GM23338 (cell line): ENCODE data around the gene HARBI1. TPM values are rescaled to one million over a fixed set of nuclear protein-coding genes. Genes with fewer than 3 reads are reported as not detected.

Experiments
- ATAC-seq: fragments of 200-7000 bp; cut with Tn5 transposase; 3 replicates; pipeline ENCODE4 v1.9.1; 2020
- DNase-seq: peaks from one replicate; pipeline ENCODE4 v3.0.0-alpha.2; 2015; ENCODE audit warnings: low spot score
- H2AFZ ChIP-seq: fragments of 200-600 bp; sonication (generic); 2 replicates; pipeline ENCODE4 v1.8.0; 2016; ENCODE audit warnings: antibody characterized with exemption, mild to moderate bottlenecking, moderate library complexity
- H3F3A ChIP-seq: fragments of 200-600 bp; sonication (generic); replicated peaks from 2 replicates; pipeline ENCODE4 v1.8.0; 2017; ENCODE audit warnings: antibody characterized with exemption, mixed run types, low read depth
- H3K27ac ChIP-seq: fragments of 200-600 bp; sonication (generic); 2 replicates; pipeline ENCODE4 v1.6.1; 2016; ENCODE audit warnings: low read depth
- H3K27me3 ChIP-seq: fragments of 200-600 bp; sonication (generic); 2 replicates; pipeline ENCODE4 v1.8.0; 2016; ENCODE audit warnings: mild to moderate bottlenecking, mixed run types, moderate library complexity; ENCODE audit not compliant: insufficient read depth
- H3K36me3 ChIP-seq: fragments of 200-600 bp; sonication (generic); 2 replicates; pipeline ENCODE4 v1.8.0; 2016; ENCODE audit warnings: mild to moderate bottlenecking; ENCODE audit not compliant: insufficient read depth
- H3K4me1 ChIP-seq: fragments of 200-600 bp; sonication (generic); 2 replicates; pipeline ENCODE4 v1.8.0; 2016; ENCODE audit warnings: mild to moderate bottlenecking, moderate library complexity; ENCODE audit not compliant: insufficient read depth
- H3K4me2 ChIP-seq: fragments of 200-600 bp; sonication (generic); 2 replicates; pipeline ENCODE4 v1.7.1; 2017; ENCODE audit warnings: mixed run types
- H3K4me3 ChIP-seq: fragments of 200-600 bp; sonication (generic); 2 replicates; pipeline ENCODE4 v1.6.1; 2016; ENCODE audit warnings: mixed run types
- H3K79me2 ChIP-seq: fragments of 200-600 bp; sonication (generic); replicated peaks from 2 replicates; pipeline ENCODE4 v1.8.0; 2017; ENCODE audit warnings: mild to moderate bottlenecking; ENCODE audit not compliant: insufficient read depth
- H3K9me2 ChIP-seq: fragments of 200-600 bp; sonication (generic); 2 replicates; pipeline ENCODE4 v1.8.0; 2017; ENCODE audit not compliant: insufficient read depth
- H4K20me1 ChIP-seq: fragments of 200-600 bp; sonication (generic); replicated peaks from 2 replicates; pipeline ENCODE4 v1.8.0; 2017; ENCODE audit warnings: mild to moderate bottlenecking; ENCODE audit not compliant: insufficient read depth
- H3K27ac Mint-ChIP-seq: 2 replicates; pipeline ENCODE4 v1.8.0; 2020; ENCODE audit warnings: inconsistent platforms, mild to moderate bottlenecking, moderate library complexity, mixed read lengths
- H3K27me3 Mint-ChIP-seq: 3 replicates; pipeline ENCODE4 v1.8.0; 2022; ENCODE audit warnings: low read depth, mild to moderate bottlenecking, moderate library complexity, mixed read lengths, inconsistent platforms; ENCODE audit not compliant: insufficient read depth, poor library complexity
- H3K36me3 Mint-ChIP-seq: 3 replicates; pipeline ENCODE4 v1.8.0; 2021; ENCODE audit warnings: low read depth, mild to moderate bottlenecking, inconsistent platforms, moderate library complexity, mixed read lengths
- H3K4me1 Mint-ChIP-seq: 3 replicates; pipeline ENCODE4 v1.8.0; 2020; ENCODE audit warnings: mild to moderate bottlenecking, inconsistent platforms, mixed read lengths
- H3K4me3 Mint-ChIP-seq: 3 replicates; pipeline ENCODE4 v1.8.0; 2021; ENCODE audit warnings: moderate library complexity, mild to moderate bottlenecking, inconsistent platforms, mixed read lengths
- H3K9me3 Mint-ChIP-seq: 3 replicates; pipeline ENCODE4 v1.8.0; 2020; ENCODE audit warnings: moderate library complexity, mild to moderate bottlenecking, inconsistent platforms, mixed read lengths
- EZH2phosphoT487 ChIP-seq: fragments of 200-600 bp; sonication (generic); IDR thresholded peaks from one replicate; pipeline ENCODE4 v1.8.1; 2018; ENCODE audit warnings: antibody characterized with exemption; ENCODE audit not compliant: unreplicated experiment
- JUNB ChIP-seq: IDR thresholded peaks from one replicate; pipeline ENCODE4 v1.6.1; 2016; ENCODE audit warnings: antibody characterized with exemption; ENCODE audit not compliant: unreplicated experiment
- NANOG ChIP-seq: IDR thresholded peaks from 2 replicates; pipeline ENCODE4 v1.6.1; 2016; ENCODE audit warnings: antibody characterized with exemption, borderline replicate concordance
- POLR2AphosphoS5 ChIP-seq: IDR thresholded peaks from 2 replicates; pipeline ENCODE4 v1.6.1; 2016; ENCODE audit warnings: antibody characterized with exemption, low read depth
- STAT1 ChIP-seq: IDR thresholded peaks from one replicate; pipeline ENCODE4 v1.6.1; 2016; ENCODE audit warnings: antibody characterized with exemption; ENCODE audit not compliant: unreplicated experiment
- ZNF114 ChIP-seq: fragments of 250-450 bp; sonication (Bioruptor Pico); IDR thresholded peaks from 2 replicates; pipeline ENCODE4 v1.5.0; 2020; ENCODE audit warnings: mild to moderate bottlenecking, moderate library complexity
- ZNF331 ChIP-seq: fragments of 250-450 bp; sonication (Bioruptor Pico); IDR thresholded peaks from 2 replicates; pipeline ENCODE4 v1.5.0; 2020; ENCODE audit warnings: low read depth, mild to moderate bottlenecking, moderate library complexity
- polyA plus RNA-seq: library from polyadenylated mRNA; unstranded; fragments of >200 nt; fragmentation: Nextera tagmentation; extraction: Ambion mirVana; gene quantifications from 2 replicates; pipeline ENCODE4 v1.2.1, GENCODE V29; 2016
- total RNA-seq: library from RNA; depleted of rRNA; stranded (reverse); fragments of >200 nt; shearing (Covaris generic); gene quantifications from 2 replicates; pipeline ENCODE4 v1.2.3, GENCODE V29; 2014
- TF ChIP-seq, protein P1 (sequence below): fragments of 250-450 bp; sonication (Bioruptor Pico); IDR thresholded peaks from 2 replicates; pipeline ENCODE4 v1.5.0; 2020; ENCODE audit warnings: mild to moderate bottlenecking, moderate library complexity
- TF ChIP-seq, protein P2 (sequence below), 2 experiments: fragments of 200-600 bp in 1 of 2; sonication (generic) in 1 of 2; conservative IDR thresholded peaks; 2 replicates each; pipeline versions ENCODE4 v1.5.1 to v1.6.1; 2016 to 2017; ENCODE audit warnings: antibody characterized with exemption in 2 of 2, low read depth in 2 of 2, mild to moderate bottlenecking in 2 of 2, moderate library complexity in 1 of 2
- TF ChIP-seq, protein P3 (sequence below): IDR thresholded peaks from one replicate; pipeline ENCODE4 v1.6.1; 2018; ENCODE audit warnings: antibody characterized with exemption; ENCODE audit not compliant: unreplicated experiment

Gene HARBI1
- total and polyA plus RNA-seq, 2 experiments from 2014 or later, result 4.2 to 6.5 TPM

DNA sequence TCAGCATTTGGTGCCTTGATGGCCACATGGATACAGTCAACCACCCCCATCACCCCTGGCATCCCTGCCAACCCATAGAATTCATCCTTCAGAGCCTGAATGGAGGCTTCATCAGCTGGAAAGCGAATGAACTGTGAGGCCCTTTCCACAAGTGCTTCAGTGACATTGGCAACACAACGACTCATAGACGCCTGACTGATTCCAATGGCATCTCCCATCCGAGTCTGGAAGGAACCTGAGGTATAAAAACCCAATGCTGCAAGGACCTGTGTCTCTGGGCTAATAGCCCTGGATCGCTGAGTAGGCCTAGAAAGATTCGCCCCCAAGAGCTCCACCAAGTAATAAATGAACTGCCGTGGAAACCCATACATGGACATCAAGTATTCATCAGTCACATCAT is 1.3 kb downstream of the HARBI1 start (continued):
- TF ChIP-seq, protein P1, sequence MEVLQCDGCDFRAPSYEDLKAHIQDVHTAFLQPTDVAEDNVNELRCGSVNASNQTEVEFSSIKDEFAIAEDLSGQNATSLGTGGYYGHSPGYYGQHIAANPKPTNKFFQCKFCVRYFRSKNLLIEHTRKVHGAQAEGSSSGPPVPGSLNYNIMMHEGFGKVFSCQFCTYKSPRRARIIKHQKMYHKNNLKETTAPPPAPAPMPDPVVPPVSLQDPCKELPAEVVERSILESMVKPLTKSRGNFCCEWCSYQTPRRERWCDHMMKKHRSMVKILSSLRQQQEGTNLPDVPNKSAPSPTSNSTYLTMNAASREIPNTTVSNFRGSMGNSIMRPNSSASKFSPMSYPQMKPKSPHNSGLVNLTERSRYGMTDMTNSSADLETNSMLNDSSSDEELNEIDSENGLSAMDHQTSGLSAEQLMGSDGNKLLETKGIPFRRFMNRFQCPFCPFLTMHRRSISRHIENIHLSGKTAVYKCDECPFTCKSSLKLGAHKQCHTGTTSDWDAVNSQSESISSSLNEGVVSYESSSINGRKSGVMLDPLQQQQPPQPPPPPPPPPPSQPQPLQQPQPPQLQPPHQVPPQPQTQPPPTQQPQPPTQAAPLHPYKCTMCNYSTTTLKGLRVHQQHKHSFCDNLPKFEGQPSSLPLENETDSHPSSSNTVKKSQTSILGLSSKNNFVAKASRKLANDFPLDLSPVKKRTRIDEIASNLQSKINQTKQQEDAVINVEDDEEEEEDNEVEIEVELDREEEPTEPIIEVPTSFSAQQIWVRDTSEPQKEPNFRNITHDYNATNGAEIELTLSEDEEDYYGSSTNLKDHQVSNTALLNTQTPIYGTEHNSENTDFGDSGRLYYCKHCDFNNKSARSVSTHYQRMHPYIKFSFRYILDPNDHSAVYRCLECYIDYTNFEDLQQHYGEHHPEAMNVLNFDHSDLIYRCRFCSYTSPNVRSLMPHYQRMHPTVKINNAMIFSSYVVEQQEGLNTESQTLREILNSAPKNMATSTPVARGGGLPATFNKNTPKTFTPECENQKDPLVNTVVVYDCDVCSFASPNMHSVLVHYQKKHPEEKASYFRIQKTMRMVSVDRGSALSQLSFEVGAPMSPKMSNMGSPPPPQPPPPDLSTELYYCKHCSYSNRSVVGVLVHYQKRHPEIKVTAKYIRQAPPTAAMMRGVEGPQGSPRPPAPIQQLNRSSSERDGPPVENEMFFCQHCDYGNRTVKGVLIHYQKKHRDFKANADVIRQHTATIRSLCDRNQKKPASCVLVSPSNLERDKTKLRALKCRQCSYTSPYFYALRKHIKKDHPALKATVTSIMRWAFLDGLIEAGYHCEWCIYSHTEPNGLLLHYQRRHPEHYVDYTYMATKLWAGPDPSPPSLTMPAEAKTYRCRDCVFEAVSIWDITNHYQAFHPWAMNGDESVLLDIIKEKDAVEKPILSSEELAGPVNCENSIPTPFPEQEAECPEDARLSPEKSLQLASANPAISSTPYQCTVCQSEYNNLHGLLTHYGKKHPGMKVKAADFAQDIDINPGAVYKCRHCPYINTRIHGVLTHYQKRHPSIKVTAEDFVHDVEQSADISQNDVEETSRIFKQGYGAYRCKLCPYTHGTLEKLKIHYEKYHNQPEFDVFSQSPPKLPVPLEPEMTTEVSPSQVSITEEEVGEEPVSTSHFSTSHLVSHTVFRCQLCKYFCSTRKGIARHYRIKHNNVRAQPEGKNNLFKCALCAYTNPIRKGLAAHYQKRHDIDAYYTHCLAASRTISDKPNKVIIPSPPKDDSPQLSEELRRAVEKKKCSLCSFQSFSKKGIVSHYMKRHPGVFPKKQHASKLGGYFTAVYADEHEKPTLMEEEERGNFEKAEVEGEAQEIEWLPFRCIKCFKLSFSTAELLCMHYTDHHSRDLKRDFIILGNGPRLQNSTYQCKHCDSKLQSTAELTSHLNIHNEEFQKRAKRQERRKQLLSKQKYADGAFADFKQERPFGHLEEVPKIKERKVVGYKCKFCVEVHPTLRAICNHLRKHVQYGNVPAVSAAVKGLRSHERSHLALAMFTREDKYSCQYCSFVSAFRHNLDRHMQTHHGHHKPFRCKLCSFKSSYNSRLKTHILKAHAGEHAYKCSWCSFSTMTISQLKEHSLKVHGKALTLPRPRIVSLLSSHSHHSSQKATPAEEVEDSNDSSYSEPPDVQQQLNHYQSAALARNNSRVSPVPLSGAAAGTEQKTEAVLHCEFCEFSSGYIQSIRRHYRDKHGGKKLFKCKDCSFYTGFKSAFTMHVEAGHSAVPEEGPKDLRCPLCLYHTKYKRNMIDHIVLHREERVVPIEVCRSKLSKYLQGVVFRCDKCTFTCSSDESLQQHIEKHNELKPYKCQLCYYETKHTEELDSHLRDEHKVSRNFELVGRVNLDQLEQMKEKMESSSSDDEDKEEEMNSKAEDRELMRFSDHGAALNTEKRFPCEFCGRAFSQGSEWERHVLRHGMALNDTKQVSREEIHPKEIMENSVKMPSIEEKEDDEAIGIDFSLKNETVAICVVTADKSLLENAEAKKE (CRISPR knock-in tag), result no peak
- no peak for TF ChIP-seq ZNF331 (CRISPR knock-in tag)

DNA sequence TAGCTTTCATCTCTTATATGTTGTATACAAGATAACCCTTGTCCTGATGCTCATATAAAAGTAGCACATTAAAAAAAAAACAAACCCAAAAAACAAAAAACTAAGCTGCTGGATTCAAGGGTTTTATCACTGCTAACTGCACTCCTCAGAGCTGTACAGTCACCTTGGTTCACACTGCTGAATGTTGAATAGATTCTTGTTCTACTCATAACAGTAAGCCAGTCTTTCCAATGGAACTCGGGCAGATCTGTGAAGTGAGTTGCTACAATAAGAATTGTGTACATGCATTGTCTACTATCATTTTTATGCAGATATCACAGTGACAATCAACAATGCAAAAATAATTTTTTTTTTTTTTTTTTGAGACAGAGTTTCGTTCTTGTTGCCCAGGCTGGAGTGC is 4.7 kb downstream of the HARBI1 start:
- no peaks in the 10 kb centered on the region for H4K20me1 ChIP-seq
- peaks cover 8% of the 10 kb centered on the region; the same call in 1 of the 2 replicates for H3F3A ChIP-seq
- Mint-ChIP-seq H3K4me3 (no peak overlapping the region), H3K27ac (no peak overlapping the region), H3K4me1 (peaks cover 5% of the 10 kb centered on the region; the same call in 2 of the 3 replicates), H3K36me3 (no peaks in the 10 kb centered on the region), H3K9me3 (no peaks in the 10 kb centered on the region), H3K27me3 (peaks cover 3% of the 10 kb centered on the region)
- H3K9me2 ChIP-seq, result no peaks in the 10 kb centered on the region
- H3K27me3 ChIP-seq, result no peaks in the 10 kb centered on the region
- H3K79me2 ChIP-seq, result no peaks in the 10 kb centered on the region
- ATAC-seq (no peak), DNase-seq (no peak)
- no peak overlapping the region for H3K4me2 ChIP-seq
- H3K36me3 ChIP-seq, result no peaks in the 10 kb centered on the region
- H2AFZ ChIP-seq, result no peak overlapping the region
- H3K4me3 ChIP-seq, result no peak overlapping the region
- H3K4me1 ChIP-seq, result peaks cover 6% of the 10 kb centered on the region
- TF ChIP-seq JUNB (no peak), ZNF331 (CRISPR knock-in tag) (no peak), POLR2AphosphoS5 (no peak), STAT1 (no peak), NANOG (no peak), ZNF114 (no peak), EZH2phosphoT487 (no peak)
- TF ChIP-seq, protein P2, sequence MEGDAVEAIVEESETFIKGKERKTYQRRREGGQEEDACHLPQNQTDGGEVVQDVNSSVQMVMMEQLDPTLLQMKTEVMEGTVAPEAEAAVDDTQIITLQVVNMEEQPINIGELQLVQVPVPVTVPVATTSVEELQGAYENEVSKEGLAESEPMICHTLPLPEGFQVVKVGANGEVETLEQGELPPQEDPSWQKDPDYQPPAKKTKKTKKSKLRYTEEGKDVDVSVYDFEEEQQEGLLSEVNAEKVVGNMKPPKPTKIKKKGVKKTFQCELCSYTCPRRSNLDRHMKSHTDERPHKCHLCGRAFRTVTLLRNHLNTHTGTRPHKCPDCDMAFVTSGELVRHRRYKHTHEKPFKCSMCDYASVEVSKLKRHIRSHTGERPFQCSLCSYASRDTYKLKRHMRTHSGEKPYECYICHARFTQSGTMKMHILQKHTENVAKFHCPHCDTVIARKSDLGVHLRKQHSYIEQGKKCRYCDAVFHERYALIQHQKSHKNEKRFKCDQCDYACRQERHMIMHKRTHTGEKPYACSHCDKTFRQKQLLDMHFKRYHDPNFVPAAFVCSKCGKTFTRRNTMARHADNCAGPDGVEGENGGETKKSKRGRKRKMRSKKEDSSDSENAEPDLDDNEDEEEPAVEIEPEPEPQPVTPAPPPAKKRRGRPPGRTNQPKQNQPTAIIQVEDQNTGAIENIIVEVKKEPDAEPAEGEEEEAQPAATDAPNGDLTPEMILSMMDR (conservative IDR thresholded peaks at IDR 0.05; ENCODE audit: low read depth in 2 of 2), result no peak
- TF ChIP-seq, protein P3, sequence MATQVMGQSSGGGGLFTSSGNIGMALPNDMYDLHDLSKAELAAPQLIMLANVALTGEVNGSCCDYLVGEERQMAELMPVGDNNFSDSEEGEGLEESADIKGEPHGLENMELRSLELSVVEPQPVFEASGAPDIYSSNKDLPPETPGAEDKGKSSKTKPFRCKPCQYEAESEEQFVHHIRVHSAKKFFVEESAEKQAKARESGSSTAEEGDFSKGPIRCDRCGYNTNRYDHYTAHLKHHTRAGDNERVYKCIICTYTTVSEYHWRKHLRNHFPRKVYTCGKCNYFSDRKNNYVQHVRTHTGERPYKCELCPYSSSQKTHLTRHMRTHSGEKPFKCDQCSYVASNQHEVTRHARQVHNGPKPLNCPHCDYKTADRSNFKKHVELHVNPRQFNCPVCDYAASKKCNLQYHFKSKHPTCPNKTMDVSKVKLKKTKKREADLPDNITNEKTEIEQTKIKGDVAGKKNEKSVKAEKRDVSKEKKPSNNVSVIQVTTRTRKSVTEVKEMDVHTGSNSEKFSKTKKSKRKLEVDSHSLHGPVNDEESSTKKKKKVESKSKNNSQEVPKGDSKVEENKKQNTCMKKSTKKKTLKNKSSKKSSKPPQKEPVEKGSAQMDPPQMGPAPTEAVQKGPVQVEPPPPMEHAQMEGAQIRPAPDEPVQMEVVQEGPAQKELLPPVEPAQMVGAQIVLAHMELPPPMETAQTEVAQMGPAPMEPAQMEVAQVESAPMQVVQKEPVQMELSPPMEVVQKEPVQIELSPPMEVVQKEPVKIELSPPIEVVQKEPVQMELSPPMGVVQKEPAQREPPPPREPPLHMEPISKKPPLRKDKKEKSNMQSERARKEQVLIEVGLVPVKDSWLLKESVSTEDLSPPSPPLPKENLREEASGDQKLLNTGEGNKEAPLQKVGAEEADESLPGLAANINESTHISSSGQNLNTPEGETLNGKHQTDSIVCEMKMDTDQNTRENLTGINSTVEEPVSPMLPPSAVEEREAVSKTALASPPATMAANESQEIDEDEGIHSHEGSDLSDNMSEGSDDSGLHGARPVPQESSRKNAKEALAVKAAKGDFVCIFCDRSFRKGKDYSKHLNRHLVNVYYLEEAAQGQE, result no peak
- H3K27ac ChIP-seq, result no peak overlapping the region
